Esophagus squamous epithelium (tissue), 4 donors: ENCODE data around the gene THAP8.

Experiments used
- POLR2A ChIP-seq, 4 donors: fragments of 450-650 bp; IDR thresholded peaks; one replicate each; pipeline ENCODE4 v1.6.1; 2017; ENCODE audit warnings: antibody characterized with exemption in 4 of 4, mild to moderate bottlenecking in 4 of 4, moderate library complexity in 3 of 4
- TF ChIP-seq, protein P1 (sequence below), 6 experiments: fragments of 450-650 bp in 4 of 6; fragments of 200-600 bp in 2 of 6; sonication (generic) in 2 of 6; IDR thresholded peaks; one replicate each; pipeline ENCODE4 v1.5.1; 2016 to 2019; ENCODE audit warnings: antibody characterized with exemption in 6 of 6, mild to moderate bottlenecking in 4 of 6, moderate library complexity in 4 of 6

DNA sequence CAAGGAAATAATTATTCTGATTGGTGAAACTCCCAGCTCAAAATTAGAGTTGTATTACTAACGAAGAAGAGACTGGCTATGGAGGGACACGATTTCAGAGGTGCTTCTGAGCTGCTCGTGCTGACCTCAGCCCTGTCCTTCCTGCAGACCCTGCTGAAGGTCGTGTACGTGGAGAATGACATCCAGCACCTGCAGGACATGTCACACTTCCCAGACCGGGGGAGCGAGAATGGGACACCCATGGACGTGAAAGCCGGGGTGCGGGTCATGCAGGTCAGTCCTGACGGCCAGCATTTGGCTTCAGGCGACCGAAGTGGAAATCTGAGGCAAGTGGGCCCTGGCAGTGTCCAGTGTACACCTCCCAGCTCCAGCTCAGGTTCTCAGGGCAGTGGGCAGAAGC, 28.8 kb upstream of the THAP8 start:
- TF ChIP-seq, protein P1, sequence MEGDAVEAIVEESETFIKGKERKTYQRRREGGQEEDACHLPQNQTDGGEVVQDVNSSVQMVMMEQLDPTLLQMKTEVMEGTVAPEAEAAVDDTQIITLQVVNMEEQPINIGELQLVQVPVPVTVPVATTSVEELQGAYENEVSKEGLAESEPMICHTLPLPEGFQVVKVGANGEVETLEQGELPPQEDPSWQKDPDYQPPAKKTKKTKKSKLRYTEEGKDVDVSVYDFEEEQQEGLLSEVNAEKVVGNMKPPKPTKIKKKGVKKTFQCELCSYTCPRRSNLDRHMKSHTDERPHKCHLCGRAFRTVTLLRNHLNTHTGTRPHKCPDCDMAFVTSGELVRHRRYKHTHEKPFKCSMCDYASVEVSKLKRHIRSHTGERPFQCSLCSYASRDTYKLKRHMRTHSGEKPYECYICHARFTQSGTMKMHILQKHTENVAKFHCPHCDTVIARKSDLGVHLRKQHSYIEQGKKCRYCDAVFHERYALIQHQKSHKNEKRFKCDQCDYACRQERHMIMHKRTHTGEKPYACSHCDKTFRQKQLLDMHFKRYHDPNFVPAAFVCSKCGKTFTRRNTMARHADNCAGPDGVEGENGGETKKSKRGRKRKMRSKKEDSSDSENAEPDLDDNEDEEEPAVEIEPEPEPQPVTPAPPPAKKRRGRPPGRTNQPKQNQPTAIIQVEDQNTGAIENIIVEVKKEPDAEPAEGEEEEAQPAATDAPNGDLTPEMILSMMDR (IDR thresholded peaks at IDR 0.05), result no peak
- no peak for TF ChIP-seq POLR2A (IDR thresholded peaks at IDR 0.05)
